GM19438 (cell line): Measurements from ENCODE around the gene CHKB.
"Not testable (repeated sequence)": the region's sequence is repeated elsewhere in the genome, so short reads cannot be mapped to it uniquely, and the experiment has no call there.

ENCODE experiments used
- ATAC-seq: cut with Tn5 transposase; IDR thresholded peaks from one replicate; pipeline ENCODE4 v1.9.1; 2021; ENCODE audit warnings: low read depth; ENCODE audit not compliant: unreplicated experiment

The CHKB gene

DNA sequence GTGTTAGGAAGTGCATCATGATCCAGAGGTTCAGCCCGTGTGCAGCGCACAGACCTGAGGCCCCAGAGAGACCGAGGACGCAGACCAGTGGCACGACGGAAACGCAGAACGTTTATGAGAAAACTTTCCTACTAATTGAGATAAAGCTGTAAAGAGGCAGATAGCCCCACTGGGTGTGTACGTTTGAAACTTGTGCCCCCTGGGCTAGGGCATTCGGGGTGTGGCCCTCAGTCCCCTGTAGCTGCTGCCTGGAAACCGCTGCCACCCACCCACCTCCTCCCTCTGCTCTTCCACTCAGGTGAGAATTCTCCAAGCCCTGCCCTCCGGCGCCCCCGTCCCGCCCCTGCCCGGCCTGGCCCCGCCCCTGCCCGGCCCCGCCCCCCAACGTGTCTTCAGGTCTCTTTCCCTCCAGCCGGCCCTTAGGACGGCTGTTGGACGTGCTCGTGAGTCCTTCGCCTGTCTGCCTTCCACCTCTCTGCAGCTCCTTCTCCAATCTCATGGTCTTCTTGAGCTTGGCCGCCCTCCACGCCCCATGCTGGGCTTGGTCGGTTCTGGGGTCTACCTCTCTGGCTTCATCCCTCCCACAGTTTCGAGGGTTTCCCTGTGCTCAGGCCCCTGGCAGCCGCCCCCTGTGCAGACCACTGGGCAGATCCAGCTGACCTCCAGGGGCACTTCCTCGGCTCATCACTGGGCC lies 30.0 kb upstream of the CHKB start:
- no peak for ATAC-seq

DNA sequence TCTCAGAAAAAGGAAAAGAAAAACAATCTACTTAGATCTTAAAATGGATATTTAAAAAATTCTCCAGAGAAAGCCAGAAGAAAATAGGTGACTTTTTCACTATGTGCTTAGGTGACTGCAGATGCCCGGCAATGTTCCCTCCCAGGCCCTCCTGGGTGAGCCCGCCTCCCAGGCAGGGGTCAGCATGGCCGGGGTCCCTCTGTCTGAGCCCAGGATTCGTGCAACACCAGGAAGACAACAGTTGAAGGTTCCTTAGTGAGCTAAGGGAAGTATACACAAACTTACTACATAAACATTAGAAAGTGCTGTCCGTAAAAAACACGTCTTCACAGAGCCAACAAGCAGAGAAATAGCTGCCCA lies 29.5 kb upstream of the CHKB start:
- no peak for ATAC-seq

DNA sequence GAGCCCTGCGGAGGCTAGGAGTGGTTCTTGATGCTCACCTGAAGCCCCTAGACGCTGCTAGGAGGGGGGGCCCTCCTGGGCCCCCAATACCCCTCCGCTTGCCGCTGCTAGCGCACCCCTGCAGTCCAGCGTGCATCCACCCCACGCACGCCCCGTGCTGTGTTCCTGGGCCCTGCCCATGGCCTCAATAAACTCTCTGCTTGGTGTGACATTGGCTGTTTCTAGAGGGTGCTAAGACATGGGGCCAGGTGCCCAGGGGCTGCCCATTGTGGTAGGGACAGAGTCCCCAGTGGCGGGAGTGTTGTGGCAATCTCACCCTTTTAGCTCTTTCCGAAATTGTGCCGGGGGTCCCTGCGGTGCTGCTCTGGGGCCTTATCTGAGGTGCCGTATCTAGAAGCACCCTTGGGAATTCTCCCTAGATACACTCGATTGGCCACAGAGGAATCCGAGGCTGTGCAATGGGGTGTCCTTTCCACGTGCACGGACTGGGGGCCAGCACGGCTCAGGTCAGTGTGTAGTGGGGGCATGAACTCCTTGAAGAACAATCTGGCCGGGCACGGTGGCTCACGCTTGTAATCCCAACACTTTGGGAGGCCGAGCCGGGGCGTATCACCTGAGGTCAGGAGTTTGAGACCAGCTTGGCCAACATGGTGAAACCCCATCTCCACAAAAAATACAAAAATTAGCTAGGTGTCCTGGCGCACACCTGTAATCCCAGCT lies 28.9 kb upstream of the CHKB start:
- ATAC-seq = no peak

- no peak for ATAC-seq
These were observed 27.9 kb upstream of the CHKB start for GRCh38 chr22:50610581-50610980.

- ATAC-seq = no peak
These were observed 27.4 kb upstream of the CHKB start for GRCh38 chr22:50610041-50610451.

- no peak for ATAC-seq
These were observed 26.9 kb upstream of the CHKB start for GRCh38 chr22:50609599-50609998.

- ATAC-seq = no peak
These were observed 26.3 kb upstream of the CHKB start for GRCh38 chr22:50608996-50609395.

DNA sequence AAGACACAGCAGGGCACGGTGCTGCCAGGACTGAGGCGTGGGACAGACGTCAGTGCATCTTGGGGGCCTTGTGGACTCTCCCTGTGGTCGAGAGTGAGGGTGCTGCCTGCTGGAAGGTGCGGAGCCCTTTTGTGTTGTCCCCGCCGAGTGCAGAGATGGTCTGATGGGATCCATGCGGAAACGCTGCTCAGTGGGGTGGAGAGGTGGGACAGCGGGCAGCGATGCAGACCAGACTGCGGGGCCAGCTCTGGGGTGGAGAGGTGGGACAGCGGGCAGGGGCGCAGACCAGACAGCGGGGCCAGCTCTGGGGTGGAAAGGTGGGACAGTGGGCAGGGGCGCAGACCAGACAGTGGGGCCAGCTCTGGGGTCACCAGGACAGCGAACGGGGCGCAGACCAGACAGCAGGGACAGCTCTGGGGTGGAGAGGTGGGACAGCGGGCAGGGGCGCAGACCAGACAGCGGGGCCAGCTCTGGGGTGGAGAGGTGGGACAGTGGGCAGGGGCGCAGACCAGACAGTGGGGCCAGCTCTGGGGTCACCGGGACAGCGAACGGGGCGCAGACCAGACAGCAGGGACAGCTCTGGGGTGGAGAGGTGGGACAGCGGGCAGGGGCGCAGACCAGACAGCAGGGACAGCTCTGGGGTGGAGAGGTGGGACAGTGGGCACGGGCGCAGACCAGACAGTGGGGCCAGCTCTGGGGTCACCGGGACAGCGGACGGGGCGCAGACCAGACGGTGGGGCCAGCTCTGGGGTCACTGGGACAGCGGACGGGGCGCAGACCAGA lies 25.6 kb upstream of the CHKB start:
- not testable (repeated sequence) for ATAC-seq

GRCh38 chr22:50607659-50608020 lies 25.0 kb upstream of the CHKB start:
- no peak for ATAC-seq

DNA sequence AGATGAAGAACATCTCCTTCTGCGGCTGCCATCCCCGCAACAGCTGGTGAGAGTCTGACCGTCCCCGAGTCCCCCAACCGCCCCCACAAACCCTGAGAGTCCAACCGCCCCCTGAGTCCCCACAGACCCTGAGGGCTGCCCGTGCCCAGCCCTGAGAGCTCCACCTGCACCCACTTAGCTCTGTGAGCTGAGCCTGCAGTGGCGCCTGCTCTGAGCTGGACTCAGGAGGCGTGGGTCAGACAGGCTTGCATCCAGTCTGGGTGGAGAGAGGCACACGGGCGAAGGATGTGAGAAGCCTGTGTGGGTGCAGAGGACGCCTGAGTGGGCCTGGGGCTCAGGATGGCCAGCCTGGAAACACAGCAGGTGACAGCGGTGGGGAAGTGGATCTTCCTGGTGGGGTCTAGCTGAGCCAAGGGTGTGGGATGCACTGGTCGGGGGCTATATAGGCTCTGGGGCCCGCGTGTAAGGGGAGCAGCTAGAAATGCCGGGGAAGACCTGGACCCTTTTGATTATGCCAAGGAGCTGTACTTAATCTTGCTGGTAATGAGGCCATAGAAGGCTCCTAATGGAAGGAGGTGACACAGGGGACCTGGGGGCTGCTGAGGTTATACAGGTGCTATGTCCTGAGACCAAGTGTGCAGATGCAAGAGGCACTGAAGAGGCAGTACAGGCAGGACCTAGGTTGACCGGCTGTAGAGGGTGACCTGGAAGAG lies 24.5 kb upstream of the CHKB start:
- ATAC-seq = no peak

DNA sequence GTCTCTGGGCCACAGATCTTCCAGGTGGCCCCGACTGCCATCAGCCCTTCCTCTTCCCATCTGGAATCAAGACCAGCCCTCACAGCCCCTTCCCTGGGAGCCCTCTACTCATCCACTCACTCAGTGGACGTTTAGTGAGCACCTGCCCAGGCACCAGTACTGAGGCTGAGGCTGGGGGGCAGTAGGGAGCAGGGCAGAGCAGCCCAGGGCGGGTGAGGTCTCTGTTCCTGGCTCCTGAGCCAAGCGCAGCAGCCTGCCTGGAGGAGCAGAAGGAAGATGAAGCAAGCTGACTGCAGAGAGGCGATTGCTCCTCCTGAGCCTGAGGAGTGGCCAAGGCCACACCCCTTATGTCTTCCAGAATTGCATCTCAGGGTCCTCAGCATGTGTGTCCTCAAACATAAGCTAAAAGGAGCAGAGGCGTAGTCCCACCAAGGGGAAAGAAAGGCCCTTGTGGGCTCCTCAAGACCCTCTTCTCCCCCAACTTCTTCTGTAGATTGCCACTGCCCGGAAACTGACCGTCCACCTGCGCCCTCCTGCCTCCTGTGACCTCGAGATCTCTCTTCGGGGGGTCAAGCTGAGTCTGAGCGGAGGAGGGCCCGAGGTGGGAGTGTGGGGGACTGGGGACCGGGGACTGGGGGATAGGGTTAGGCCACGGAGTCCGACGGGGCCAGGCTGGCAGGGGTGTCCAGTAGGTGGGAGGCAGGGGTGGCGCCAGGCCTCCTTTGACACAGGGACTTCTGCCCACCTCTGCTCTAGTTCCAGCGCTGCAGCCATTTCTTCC lies 23.7 kb upstream of the CHKB start:
- ATAC-seq = no peak

GRCh38 chr22:50605613-50606074 lies 23.0 kb upstream of the CHKB start:
- no peak for ATAC-seq

DNA sequence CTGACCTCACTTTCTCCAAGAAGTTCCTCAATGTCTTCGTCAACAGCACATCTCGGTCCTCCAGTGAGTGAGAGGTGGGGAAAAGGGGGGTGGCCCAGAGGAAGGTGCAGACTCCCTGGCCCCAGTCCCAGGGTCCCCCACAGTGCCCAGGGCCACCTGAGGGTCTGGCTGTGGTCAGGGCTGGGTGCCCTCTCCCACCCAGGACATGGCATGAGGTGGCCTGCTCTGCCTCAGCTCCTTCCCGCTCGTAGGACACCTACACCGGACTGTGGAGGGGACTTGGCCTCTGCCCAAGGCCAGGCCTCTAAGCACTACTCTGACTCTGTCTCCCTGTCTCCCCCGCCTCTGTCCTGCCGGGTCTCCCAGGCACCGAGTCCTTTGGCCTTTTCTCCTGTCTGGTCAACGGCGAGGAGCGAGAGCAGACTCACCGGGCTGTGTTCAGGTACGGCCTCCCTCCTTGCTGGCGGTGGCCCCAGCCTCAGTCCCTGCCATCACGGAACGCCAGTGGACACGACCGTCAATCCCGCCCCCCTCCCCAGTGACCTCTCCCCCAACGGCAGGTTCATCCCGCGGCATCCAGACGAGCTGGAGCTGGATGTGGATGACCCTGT lies 22.5 kb upstream of the CHKB start:
- no peak for ATAC-seq

DNA sequence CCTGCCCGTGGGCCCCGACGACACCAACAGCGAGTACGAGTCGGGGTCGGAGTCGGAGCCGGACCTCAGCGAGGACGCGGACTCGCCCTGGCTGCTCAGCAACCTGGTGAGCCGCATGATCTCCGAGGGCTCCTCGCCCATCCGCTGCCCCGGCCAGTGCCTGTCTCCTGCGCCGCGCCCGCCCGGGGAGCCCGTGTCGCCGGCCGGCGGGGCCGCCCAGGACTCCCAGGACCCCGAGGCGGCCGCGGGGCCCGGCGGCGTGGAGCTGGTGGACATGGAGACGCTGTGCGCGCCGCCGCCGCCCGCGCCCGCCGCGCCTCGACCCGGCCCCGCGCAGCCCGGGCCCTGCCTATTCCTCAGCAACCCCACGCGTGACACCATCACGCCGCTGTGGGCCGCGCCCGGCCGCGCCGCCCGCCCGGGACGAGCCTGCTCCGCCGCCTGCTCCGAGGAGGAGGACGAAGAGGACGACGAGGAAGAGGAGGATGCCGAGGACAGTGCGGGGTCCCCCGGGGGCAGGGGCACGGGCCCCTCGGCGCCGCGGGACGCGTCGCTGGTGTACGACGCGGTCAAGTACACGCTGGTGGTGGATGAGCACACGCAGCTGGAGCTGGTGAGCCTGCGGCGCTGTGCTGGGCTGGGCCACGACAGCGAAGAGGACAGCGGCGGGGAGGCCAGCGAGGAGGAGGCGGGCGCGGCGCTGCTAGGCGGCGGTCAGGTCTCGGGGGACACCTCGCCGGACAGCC lies 21.8 kb upstream of the CHKB start:
- no peak for ATAC-seq

DNA sequence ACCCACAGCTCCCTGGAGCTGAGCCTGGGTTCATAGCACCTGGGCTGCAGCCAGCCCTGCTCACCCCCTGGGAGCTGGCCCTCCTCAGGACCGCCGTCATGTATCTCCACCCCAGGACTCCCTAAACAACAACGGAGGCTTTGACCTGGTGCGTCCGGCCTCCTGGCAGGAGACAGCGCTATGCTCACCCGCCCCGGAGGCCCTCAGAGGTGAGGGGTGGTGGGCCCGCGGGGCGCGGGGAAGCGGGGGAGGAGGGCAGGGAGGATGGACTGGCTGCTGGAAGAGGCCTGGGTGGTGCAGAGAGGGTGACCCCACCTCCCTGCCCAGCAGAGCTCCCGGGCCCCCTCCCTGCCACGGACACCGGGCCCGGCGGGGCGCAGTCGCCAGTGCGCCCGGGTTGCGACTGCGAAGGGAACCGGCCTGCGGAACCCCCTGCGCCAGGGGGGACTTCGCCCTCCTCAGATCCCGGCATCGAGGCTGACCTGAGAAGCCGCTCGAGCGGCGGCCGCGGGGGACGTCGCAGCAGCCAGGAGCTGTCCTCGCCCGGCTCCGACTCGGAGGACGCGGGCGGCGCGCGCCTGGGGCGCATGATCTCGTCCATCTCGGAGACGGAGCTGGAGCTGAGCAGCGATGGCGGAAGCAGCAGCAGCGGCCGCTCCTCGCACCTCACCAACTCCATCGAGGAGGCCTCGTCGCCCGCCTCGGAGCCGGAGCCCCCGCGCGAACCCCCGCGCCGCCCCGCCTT lies 21.0 kb upstream of the CHKB start:
- ATAC-seq = no peak

DNA sequence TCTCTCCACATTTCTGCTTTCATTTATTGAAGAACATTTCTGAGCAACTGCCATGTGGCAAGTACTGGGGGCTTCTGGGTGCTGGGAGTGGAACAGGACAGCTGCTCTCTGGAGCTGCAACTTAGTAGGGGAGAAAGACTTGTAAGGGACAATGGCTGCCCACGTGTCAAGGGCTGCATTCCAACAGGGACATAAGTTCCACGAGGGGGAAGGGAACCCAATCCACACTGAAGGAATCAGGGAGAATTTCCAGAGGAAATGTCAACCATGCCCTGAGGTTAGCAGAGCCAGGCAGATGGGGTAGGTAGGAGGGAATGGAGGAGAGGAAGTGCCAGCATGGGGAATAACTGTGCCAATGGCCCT lies 19.7 kb upstream of the CHKB start:
- ATAC-seq = no peak

GRCh38 chr22:50601669-50602337 lies 19.2 kb upstream of the CHKB start:
- no peak for ATAC-seq
